Right forelimb (tissue), 1 donor: ENCODE data around the gene EHD4.

Source experiments
- DNase-seq: peaks from one replicate; pipeline ENCODE4 v3.0.0-alpha.2; 2018

EHD4 gene

DNA sequence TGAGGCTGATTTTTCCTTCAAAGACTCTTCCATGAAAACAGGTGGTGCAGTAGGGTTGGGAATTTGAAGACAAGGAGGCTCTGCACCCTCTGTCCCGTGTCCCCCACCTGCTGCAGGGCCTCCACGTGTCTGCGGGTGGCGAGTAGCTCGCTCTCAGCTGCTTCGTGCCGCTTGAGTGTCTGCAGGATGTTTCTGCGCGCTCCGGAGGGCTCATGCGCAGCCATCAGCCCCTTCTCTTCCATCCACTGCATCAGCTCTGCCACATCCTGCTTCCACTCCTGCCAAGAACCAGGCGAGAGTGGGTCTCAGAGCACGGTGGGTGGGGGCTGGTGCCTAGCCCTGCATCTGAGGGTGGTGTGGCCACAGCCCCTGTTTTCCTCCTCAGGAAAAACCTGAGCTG lies 96.3 kb downstream of the EHD4 start:
- no peak for DNase-seq

DNA sequence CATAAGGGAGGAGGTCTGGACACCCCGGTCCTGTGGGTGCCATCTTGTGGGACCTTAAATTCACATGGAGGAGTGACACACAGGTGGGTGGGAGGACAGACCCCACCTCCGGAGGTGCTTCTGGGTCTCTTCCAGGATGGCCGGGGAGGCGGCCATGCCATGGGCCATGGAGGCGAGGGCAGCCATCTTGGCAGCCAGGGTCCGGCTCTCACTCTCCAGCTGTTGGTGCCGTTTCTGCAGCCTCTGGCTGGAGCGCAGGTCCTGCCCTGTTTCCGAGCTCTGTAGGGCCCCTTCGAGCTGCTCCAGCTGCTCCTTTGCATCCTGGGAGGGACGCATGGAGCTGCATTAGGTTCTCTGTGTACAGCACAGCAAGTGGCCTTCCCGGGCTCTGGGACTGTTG lies 97.6 kb downstream of the EHD4 start:
- DNase-seq, result no peak

DNA sequence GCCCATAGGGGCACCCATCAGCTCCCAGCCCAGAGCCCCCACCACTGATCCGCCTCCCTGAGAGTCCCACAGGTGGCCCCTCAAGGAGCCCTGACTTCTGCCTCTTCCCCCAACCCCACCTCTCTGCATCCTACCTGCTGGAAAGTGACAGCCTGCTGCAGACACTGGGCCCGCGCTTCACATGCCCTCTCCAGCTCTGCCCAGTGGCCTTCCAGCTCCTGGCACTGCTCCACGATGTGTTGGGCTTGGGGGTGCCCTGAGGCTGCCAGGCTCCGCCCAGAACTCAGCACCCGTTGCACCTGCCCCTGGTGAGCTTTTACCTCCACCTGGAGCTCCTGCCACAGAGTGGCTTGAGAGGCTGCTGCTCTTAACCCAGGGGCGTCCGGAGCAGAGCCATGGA lies 98.6 kb downstream of the EHD4 start:
- no peak for DNase-seq

DNA sequence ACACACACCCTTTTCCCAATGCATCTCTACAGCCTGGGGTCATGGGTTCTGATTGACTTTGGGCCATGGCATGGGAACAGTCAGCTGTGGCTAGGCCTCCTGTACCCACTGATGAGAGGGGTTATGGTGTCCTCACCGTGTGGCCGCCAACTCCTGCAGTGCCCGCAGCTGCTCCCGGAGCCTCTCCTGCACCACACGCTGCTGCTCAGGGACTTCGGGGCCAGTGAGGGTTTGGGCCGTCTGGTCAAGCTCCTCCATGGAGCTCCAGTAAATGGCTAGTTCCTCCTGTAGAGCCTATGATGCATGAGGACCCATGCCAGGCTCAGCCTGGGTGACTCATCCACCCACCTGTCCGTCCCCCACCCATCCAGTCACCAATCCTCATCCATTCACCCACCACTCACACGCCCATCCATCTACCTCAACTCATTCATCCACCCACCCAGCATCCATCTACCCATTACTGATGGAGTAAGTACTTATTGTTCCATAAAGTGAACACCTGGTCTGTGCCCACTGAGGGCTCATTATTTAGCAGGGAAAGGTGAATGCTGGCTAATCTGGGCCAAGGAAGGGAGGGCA lies 100.1 kb downstream of the EHD4 start:
- no peak for DNase-seq

DNA sequence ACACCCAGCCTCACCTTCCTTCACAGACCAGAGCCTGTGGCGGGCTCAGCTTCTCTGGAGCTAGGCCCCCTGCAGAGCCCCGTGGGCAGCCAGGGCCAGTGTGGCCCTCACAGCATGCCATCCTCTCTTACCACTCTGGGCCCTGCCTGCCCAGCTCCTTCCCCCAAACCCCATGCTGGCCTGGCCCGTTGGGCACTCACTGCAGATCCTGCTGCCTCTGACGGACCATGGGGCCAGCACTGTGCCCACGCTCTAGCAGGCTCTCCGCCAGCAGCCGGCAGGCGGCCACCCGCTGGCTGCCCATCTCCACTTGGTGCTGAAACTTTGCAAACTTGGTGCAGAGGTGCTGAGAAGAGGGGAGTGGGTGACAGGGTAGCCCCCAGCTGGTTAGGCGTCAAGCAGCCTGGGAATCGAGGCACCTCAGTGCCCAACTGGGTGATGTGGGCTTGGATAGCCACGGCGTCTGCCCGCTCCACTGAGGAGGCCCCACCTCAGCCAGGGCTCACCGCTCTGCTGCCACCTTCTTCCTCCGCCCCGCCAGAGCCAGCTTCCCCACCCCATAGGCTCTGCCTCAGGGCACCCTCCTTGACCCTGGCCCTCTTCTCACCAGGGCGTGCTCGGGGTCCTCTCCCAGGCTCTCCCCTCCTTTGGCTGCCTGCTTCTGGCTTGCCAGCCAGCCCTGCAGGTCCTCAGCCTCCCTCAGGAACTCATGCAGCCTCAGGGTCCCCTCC lies 101.0 kb downstream of the EHD4 start:
- DNase-seq, result no peak

DNA sequence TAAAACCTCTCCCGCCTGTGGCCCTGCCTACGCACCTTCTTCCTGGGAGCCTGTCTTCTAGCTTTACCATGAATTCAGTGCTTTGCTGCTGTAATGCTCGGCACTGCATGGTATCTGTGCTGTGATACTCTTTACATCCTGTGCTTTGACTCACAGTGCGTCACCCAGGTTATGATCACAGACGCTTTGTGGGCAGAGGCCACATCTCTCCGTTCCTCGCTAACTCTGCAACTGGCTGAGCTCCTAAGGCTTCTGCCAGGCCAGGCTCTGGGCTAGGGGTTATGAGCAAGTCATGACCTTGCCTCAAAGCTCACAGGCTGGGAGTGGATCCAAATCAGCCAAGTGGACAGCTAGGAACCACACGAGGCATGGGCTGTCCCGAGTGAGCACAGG lies 101.7 kb downstream of the EHD4 start:
- DNase-seq, result no peak

DNA sequence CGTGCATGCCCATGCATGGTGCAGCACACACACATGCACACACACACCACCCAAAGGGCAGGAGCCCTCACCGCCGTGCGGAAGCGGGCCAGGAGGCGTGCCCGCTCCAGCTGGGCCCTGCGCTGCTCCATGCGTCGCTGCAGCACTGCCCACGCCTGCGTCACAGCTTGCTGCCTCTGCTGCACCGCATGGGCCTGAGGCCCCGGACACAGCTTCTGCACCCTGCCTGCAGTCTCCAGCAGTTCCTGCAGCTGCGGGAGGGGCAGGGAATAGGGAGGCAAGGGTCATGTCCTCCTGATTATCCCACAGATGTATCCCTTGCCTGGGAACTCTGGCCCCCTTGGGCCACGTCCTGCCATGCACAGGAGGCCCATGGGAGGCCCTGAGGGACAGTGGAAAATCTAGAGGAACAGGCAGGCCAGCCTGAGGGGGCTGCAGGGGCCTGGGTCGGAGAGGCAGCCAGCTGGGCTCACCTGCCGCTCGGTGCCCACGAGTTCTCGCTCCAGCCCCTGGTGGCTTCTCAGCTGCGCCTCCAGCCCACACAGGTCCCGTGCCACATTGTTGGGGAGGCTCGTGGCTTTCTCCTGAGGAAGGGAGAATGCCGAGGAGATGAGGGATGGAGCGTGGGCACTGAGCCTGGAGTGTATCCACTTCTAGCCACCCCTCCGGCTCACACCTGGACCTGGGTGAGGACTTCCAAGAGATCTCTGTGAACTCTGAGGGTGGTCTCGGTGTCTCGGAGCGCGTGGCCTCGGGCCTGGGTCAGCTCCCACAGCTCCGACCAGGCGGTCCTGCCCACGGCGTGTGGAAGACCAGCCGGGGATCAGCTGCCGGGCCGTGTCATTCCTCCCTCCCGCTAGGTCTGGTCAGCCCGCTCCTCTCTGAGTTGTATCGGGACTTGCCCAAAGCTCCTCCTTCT lies 102.3 kb downstream of the EHD4 start:
- no peak for DNase-seq

DNA sequence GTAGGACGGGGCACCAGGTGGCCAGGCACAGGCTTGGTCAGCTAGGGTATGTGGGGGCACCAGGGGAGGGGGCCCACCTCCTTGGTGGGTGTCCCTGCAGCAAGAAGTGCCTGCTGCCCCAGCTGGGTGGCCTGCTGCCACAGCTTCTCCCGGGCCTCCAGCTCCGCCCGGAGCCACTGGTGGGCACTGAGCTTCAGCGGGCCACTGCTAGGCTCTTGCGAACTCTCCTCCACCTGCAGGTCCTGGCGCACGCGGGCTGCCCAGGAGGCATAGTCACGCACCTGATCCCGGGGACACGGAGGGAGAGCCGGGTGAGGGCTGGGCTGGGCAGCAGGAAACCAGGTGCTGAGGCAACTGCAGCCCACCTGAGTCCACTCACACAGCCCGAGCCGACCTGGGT lies 104.0 kb downstream of the EHD4 start:
- DNase-seq, result no peak

DNA sequence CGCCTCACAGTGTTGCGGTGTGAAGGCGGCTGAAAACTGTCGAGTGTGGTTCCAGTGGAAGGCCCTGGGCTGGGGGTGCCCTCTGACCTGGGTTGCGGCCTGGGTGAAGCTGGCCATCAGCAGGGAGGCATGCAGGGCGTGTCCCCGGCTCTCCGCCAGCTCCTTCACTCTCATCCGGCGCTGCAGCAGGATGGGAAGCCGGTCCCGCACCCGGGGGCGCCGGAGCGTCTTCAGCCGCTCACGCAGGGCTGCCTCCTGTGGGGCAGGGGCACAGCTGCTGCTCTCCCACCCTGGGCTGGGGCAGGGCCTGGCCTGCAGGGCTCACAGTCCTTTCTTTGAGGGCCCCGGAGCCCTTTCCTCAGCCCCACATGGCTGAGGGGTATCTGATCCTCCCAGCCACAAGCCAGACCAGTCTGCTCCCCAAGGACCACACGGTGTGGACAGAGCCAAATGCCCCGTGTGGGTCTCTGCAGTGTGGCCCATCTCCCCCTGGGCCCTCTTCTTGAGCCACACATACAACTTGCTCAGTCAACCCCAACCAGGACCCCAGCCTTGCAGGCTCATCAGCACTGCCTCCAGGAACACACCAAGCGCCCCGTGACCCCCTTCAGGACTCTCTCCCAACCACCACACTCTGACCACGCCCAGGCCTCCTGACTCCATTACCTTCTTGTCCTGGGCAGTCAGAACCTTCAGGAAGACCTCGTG lies 105.3 kb downstream of the EHD4 start:
- no peak for DNase-seq

DNA sequence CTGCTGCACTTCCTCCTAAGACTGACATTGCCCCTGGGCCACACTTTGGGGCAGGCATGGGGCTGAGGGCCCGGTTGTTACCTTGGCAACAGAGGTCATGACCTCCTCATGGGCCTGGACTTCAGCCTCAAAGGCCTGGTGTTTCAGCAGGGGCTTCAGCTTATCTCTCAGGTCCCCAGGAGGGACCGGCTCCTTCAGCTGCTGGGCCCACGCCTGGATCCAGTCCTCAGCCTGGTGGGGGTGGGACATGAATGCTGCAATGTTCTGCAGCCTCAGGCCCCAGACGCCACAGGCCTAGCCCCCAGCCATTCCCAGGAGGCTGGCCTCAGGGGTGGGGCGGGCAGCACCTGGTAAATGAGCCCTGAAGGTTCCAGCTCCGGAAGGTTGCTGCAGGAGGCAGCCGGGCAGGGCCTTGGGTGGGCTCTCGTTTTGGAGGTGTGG lies 106.1 kb downstream of the EHD4 start:
- DNase-seq, result no peak

DNA sequence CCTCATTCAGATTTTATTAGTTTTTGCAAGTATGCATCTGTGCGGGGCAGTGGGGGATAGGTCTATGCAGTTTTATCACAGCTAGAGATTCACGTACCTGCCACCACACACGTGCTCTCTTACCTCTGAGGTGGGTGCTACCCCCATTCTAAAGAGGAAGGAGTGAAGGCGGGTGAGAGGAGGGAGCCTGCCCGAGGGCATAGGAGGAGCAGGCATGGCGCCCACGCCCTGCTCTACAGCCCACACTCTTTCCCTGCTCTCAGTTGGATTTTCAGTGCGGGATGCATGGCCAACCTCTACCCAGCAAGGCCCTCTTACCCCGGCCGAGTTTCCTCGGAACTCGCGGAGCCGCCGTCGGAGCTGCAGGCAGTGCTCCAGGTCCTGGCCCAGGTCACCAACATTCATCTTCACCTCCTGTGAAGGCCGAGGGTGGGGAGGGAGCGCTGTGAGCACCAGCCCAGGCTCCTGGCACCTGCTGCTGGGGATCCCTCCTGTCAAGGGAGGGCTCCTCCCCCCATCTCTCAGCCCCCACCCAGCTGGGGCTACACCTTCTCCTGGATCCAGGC lies 106.8 kb downstream of the EHD4 start:
- no peak for DNase-seq

DNA sequence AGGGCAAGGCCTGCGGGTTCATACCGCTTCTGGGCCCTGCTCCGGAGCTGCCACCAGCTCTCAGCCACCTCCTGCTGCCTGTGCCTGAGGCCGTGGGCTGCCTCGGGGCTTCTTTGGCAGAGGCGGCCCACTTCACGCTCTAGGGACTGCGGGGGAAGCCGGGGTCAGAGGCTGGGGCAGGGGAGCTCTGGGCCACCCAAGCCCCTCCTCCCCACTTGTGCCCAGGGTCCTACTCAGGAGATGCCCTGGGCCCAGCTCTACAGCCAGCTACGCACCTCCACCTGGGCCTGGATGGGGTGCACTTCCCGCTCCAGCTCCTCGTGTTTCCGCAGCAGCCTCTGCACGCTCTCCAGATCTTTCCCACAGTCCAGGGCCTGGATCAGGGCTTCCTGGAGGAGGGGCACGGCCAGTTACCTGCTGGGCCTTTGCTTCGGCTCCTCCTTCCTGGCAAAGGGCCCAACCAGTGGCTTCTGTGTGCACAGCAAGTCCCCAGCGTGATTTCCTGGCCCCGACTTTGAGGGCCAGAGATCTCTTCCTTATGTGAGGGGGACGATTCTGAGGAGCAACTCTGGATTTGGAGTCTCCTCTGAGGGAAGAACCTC lies 109.7 kb downstream of the EHD4 start:
- no peak for DNase-seq

DNA sequence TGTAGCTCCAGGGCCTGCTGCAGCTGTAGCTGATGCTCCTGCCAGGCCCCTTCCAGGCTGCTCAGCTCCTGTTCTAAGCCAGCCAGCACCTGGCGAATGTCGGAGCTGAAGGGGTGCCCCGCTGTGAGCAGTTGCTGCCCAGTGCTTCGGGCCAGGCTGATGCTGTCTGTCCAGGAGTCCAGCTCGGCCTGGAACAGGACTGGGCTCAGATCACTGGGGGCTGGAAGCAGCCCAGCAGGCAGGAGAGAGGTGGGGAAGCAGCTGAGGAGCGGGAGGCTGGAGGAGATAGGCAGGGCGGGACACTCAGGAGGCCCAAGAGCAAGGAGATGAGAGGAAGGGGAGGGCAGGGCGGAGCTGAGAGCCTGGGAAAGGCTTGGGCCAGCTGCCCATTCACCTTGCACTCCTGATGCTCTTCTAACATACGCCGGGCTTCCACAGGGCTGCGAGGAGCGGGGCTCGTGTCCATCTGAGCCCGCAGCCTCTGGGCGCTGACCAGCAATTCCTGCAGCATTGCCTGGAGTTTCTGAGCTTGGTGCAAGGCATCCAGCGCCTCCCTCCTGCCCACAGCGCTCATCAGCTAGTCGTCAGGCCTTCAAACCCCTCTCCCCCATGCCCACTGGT lies 110.5 kb downstream of the EHD4 start:
- no peak for DNase-seq

DNA sequence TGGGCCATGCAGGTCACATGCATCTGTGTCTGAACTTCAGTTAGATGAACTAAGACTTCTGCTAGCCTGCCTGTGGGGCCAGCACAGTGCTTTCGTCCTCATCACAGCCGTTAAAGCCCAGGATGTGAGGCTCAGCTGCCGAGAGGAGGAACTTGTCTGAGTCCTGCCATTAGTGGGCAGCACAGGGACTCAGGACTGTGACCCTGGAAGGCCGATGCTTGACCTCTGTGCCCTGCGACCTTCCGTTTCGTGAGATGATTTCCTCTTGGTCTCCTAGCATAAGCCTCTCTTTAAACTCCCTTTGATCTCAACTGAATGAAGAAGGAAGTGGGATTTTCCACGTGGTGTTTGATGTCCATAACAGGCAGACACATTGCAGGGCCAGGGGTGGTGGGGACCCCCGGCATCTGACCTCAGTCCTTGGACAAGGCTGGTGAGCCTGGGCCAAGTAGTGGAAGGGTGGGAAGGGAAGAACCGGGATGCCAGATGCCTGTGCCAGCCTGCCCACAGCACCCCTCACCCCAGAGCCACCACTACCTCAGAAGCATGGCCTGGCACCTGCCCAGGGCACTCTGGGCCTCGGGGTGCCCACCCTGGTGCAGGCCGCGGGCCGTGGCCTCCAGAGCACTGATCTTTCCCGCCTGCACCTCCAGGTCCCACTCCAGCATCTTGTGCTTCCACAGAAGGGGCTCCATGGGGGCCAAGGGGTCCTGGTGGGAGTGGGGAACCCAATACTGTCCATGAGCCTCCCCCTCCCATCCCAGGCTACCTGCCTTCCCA lies 112.1 kb downstream of the EHD4 start:
- no peak for DNase-seq

DNA sequence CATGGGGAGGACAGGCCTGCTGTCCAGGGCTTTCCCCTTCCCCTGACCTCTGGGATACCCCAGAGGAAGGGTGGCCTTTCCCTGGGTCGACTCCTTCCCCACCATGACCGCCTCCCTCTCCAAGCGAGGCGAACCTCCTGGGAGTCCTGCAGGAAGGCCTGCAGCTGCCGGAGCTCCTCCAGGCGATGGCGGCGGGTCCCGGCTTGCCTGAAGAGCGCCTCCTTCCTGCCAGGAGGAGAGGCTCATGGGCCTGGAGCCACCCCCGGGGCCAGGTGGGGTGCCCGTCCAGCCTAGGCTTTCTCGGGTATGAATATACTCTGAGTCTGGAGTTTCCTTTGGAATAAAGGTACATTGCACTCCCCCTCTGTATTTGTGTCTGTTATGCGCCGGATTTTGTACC lies 113.6 kb downstream of the EHD4 start:
- no peak for DNase-seq

DNA sequence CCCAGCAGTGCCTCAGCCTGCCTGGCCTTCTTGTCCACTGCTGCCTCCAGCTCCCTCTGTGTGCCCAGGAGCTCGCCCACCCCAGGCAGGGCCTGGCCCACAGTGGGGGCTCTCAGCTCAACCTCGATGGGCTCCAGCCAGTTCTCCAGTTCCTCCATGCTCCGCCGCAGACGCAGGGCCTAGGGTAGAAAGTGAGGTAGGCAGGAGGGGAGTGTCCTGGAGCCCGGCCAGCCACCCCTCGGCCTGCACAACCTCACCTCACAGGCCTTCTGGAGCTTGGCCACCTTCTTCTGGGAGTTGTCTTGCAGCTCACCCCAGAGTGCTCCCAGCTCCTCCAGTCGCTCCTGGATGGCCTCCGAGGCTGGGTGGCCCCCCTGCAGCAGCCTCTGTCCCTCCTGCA lies 115.0 kb downstream of the EHD4 start:
- no peak for DNase-seq

DNA sequence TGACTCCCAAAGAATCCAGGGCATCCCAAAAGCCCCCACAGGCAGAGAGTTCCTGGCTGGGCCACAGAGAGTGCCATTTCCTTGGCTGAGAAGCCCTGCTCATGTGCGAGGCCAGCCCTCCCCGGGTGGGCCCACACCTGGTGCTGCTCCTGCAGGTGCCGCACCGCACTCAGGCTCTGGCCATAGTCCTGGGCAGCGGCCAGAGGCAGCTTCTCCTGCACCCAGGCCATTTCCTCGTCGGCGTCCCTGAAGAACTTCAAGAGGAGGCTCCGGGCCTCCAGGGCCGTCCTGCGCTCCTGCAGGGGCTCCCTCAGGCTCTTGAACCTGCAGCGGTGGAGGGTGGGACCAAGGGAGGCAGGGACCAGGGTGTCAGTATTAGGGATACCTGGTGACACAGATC lies 115.6 kb downstream of the EHD4 start:
- no peak for DNase-seq

DNA sequence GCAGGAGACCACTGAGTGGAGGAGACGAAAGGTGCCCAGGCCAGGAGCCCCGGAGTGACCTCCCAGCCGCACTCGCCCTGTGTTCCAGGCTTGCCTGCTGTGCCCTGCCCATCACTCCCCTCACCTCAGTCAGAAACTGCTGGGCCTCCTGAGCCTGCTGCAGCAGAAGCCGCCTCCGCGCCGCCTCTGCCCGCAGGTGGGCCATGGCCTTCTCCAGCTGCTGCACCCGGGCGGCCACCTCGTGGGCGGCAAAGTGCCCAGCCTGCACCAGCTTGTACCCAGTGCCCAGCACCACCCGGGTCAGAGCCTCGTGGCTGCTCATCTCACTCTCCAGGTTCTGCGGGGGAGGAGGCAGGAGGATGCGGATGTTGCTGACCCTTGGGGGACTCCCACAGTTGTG lies 116.1 kb downstream of the EHD4 start:
- no peak for DNase-seq

DNA sequence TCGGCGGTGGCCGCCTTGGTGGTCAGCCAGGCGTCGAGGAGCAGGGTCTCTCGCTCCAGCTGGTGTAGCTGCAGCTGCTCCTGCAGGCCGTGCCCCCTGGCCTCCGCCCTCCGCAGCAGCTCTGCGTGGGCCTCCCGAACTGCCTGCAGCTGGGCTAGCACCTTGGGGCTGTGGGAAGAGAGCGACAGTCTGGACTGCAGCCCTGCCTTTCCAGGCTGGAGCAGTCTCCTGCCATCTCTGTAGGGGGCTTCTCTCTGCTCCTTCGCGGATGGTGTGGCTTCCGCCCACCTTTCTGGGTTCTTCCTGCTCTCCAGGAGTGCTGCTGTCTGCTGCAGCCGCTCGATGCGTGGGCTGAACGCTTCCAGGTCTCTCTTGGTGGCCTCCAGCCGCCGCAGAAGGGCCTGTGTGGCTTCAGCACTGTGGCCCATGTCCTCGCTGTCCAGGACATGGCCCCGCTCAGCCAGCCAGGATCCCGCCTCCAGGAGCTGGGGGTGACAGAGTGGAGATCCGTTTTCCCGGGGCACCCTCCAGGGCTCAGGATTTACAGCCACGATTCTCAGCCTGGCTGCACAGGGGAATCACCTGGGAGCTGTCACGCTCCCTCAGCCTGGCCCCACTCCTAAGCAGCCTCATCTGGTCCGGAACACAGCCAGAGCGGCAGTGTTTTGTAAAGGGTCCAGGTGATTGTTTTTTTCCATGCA lies 116.9 kb downstream of the EHD4 start:
- DNase-seq, result no peak

DNA sequence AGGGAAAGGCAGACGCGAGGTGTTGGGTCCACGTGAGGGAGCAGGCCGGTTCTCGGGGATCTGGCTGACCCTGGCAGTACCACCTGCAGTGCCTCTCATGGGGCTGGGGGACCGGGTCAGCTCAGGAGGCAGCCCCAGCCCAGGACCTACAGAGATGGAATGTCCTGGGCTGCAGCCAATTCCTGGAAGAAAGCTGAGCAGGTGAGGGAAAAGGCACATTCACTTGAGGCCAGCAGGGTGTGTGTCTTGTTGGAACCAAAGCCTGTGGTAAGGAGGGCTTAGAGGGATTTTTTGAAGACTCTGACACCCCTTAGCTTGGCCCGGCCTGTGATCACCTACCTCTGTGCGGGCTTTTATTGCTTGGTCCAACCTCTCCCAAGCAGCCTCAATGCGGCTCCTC lies 117.9 kb downstream of the EHD4 start:
- no peak for DNase-seq

DNA sequence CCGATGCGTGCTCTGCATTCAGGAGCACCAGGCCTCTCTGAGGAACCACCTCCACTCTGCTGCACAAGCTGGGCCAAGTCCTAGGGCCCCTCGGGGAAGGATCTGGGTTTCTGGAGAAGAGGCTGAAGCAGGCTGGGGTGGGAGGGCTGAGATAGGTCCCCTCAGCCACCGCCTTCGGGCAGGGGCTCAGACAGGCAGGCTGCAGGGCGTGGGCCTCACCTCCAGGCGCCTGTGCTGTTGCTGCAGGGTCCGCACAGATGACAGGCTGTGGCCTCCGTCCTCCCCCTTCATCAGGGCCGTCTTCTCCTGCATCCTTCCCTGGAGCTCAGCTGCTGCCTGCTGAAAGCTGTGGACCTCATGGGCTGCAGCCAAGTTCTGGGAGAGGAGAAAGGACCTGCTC lies 118.5 kb downstream of the EHD4 start:
- no peak for DNase-seq
